HepG2 (cell line): ENCODE data around the gene EMILIN1. TPM values are rescaled to one million over a fixed set of nuclear protein-coding genes. Genes with fewer than 3 reads are reported as not detected.

Experiments
- CBFB ChIP-seq: sonication (generic); formaldehyde crosslinking; IDR thresholded peaks from 2 replicates; pipeline ENCODE4 v1.4.0; 2020; ENCODE audit warnings: missing genetic modification reagents
- CC2D1A ChIP-seq: sonication (generic); formaldehyde crosslinking; IDR thresholded peaks from 2 replicates; pipeline ENCODE4 v1.8.1; 2023; ENCODE audit warnings: mild to moderate bottlenecking, missing genetic modification reagents
- CCAR2 ChIP-seq: fragments of 200-400 bp; formaldehyde crosslinking; optimal IDR thresholded peaks from 2 replicates; pipeline ENCODE3; 2018; ENCODE audit warnings: low read depth, mild to moderate bottlenecking, low read length, moderate library complexity
- DMAP1 ChIP-seq: IDR thresholded peaks from 2 replicates; pipeline ENCODE4 v1.6.1; 2016
- HDAC1 ChIP-seq: sonication (generic); formaldehyde crosslinking; IDR thresholded peaks from 2 replicates; pipeline ENCODE4 v1.5.1; 2020; ENCODE audit warnings: mild to moderate bottlenecking, missing genetic modification reagents
- HDAC2 ChIP-seq: sonication (generic); formaldehyde crosslinking; IDR thresholded peaks from 2 replicates; pipeline ENCODE4 v1.4.0; 2020; ENCODE audit warnings: missing genetic modification reagents
- HNF4A ChIP-seq: sonication (generic); formaldehyde crosslinking; IDR thresholded peaks from 2 replicates; pipeline ENCODE4 v1.4.0; 2020; ENCODE audit warnings: missing genetic modification reagents
- HOXA3 ChIP-seq: sonication (generic); formaldehyde crosslinking; IDR thresholded peaks from 2 replicates; pipeline ENCODE4 v1.5.0; 2020; ENCODE audit warnings: missing genetic modification reagents
- IKZF1 ChIP-seq: fragments of 450-650 bp; IDR thresholded peaks from 2 replicates; pipeline ENCODE4 v1.7.1; 2016
- IRX3 ChIP-seq: sonication (generic); formaldehyde crosslinking; IDR thresholded peaks from 2 replicates; pipeline ENCODE4 v1.8.1; 2023; ENCODE audit warnings: mild to moderate bottlenecking, low read depth, missing genetic modification reagents, borderline replicate concordance
- KAT7 ChIP-seq: IDR thresholded peaks from 2 replicates; pipeline ENCODE4 v1.6.1; 2018; ENCODE audit warnings: borderline replicate concordance, missing compliant biosample characterization
- KDM4B ChIP-seq: sonication (generic); formaldehyde crosslinking; IDR thresholded peaks from 2 replicates; pipeline ENCODE4 v1.4.0; 2020; ENCODE audit warnings: missing genetic modification reagents
- NR2F6 ChIP-seq, 2 experiments: IDR thresholded peaks; 2 replicates each; pipeline ENCODE4 v1.6.1; 2016; ENCODE audit warnings: antibody characterized with exemption in 1 of 2, mild to moderate bottlenecking in 1 of 2
- POLR2A ChIP-seq, 2 experiments: IDR thresholded peaks; 2 replicates each; pipeline ENCODE4 v1.6.1; 2011; ENCODE audit warnings: low read depth in 2 of 2, low read length in 2 of 2, mild to moderate bottlenecking in 1 of 2, moderate library complexity in 1 of 2; ENCODE audit not compliant: insufficient read depth in 1 of 2
- PRDM15 ChIP-seq: sonication (generic); formaldehyde crosslinking; IDR thresholded peaks from 2 replicates; pipeline ENCODE4 v1.4.0; 2020; ENCODE audit warnings: missing genetic modification reagents
- RBAK ChIP-seq: sonication (generic); formaldehyde crosslinking; IDR thresholded peaks from 2 replicates; pipeline ENCODE4 v1.5.1; 2020; ENCODE audit warnings: mild to moderate bottlenecking, missing genetic modification reagents
- SAP130 ChIP-seq: IDR thresholded peaks from 2 replicates; pipeline ENCODE4 v1.6.1; 2016; ENCODE audit warnings: low read depth
- SNAPC4 ChIP-seq: sonication (generic); formaldehyde crosslinking; IDR thresholded peaks from 2 replicates; pipeline ENCODE4 v1.4.0; 2020; ENCODE audit warnings: mild to moderate bottlenecking, missing genetic modification reagents
- TOPORS ChIP-seq: sonication (generic); formaldehyde crosslinking; IDR thresholded peaks from 2 replicates; pipeline ENCODE4 v1.8.0; 2023; ENCODE audit warnings: mild to moderate bottlenecking, missing genetic modification reagents
- ZFP41 ChIP-seq: sonication (generic); formaldehyde crosslinking; IDR thresholded peaks from 2 replicates; pipeline ENCODE4 v1.4.0; 2020; ENCODE audit warnings: mild to moderate bottlenecking, missing genetic modification reagents, borderline replicate concordance
- ZNF3 ChIP-seq: IDR thresholded peaks from 2 replicates; pipeline ENCODE4 v1.7.0; 2017; ENCODE audit warnings: inconsistent platforms
- ZNF737 ChIP-seq: sonication (generic); formaldehyde crosslinking; IDR thresholded peaks from 2 replicates; pipeline ENCODE4 v1.5.0; 2020; ENCODE audit warnings: missing genetic modification reagents, mild to moderate bottlenecking, borderline replicate concordance
- ZNF841 ChIP-seq: sonication (generic); formaldehyde crosslinking; IDR thresholded peaks from 2 replicates; pipeline ENCODE4 v1.8.1; 2023; ENCODE audit warnings: missing genetic modification reagents, borderline replicate concordance
- polyA plus RNA-seq, 8 experiments: library from polyadenylated mRNA; depleted of rRNA in 3 of 8; stranded (reverse) in 7 of 8; unstranded in 1 of 8; fragments of >200 nt; fragmentation: Illumina TruSeq in 4 of 8; extraction: Trizol in 4 of 8; gene quantifications; 2 replicates each; pipeline versions ENCODE4 v1.2.1 to v1.2.3, GENCODE V29; 2011 to 2016; ENCODE audit warnings: low read depth in 4 of 8, missing spikeins in 1 of 8, mixed read lengths in 1 of 8; ENCODE audit not compliant: insufficient read depth in 1 of 8
- total RNA-seq, 5 experiments: library from RNA; depleted of rRNA; stranded (reverse); fragments of >200 nt; fragmentation: Illumina TruSeq; extraction: Trizol; gene quantifications; 2 replicates each; pipeline ENCODE4 v1.2.3, GENCODE V29; 2016; ENCODE audit warnings: low read depth in 1 of 5

Gene EMILIN1
- total and polyA plus RNA-seq, 2 of the 13 experiments (the other 11 are each of a cell fraction or from before 2014, with no cell fraction given) = 8.1 to 9.7 TPM

- no peak for TF ChIP-seq SNAPC4 (CRISPR knock-in tag)
- TF ChIP-seq SAP130 (CRISPR knock-in tag) = 0 out of 2 replicates have a peak, but pooled peaks have one; percentile 27
- no peak for TF ChIP-seq CBFB
- TF ChIP-seq HDAC1 (CRISPR knock-in tag) = no peak
- no peak for TF ChIP-seq ZFP41 (CRISPR knock-in tag)
- no peak for TF ChIP-seq RBAK (CRISPR knock-in tag)
- no peak for TF ChIP-seq NR2F6 (IDR thresholded peaks at IDR 0.05)
- TF ChIP-seq NR2F6 (CRISPR knock-in tag; IDR thresholded peaks at IDR 0.05) = 0 out of 2 replicates have a peak, but pooled peaks have one; percentile 4
- 0 out of 2 replicates have a peak, but pooled peaks have one; percentile 53 for TF ChIP-seq CC2D1A (CRISPR knock-in tag)
- 0 out of 2 replicates have a peak, but pooled peaks have one; percentile 34 for TF ChIP-seq KAT7 (CRISPR knock-in tag)
- no peak for TF ChIP-seq IRX3 (CRISPR knock-in tag)
- TF ChIP-seq POLR2A (IDR thresholded peaks at IDR 0.05; ENCODE audit: insufficient read depth in 1 of 2, low read depth in 2 of 2, low read length in 2 of 2) = no peak
- no peak for TF ChIP-seq KDM4B
- TF ChIP-seq HDAC2 (CRISPR knock-in tag) = peak; percentile 18; the same call in 1 of the 2 replicates
- no peak for TF ChIP-seq ZNF3
- no peak for TF ChIP-seq IKZF1
- TF ChIP-seq PRDM15 (CRISPR knock-in tag) = peak; percentile 92
- TF ChIP-seq HNF4A = peak; percentile 18; the same call in 1 of the 2 replicates
- TF ChIP-seq HOXA3 = peak; percentile 23; the same call in 1 of the 2 replicates
- no peak for TF ChIP-seq ZNF841 (CRISPR knock-in tag)
- TF ChIP-seq TOPORS (CRISPR knock-in tag) = no peak
- TF ChIP-seq ZNF737 (CRISPR knock-in tag) = no peak
- TF ChIP-seq DMAP1 = 0 out of 2 replicates have a peak, but pooled peaks have one; percentile 29
- TF ChIP-seq CCAR2 = no peak
Observed at GRCh38 chr2:27083410-27084296, 5.2 kb downstream of the EMILIN1 start (continued).
